Neural progenitor cell (in vitro differentiated cells): Measurements from ENCODE around the gene MGAT4A. TPM values are rescaled to one million over a fixed set of nuclear protein-coding genes. Genes with fewer than 3 reads are reported as not detected.

Source experiments
- DNase-seq: peaks from one replicate; pipeline ENCODE4 v3.0.0-alpha.2; 2016; ENCODE audit warnings: low spot score
- H2AFZ ChIP-seq: fragments of 200-600 bp; sonication (generic); replicated peaks from 2 replicates; pipeline ENCODE4 v1.6.1; 2016; ENCODE audit warnings: antibody characterized with exemption
- H3F3A ChIP-seq: fragments of 200-600 bp; sonication (generic); 2 replicates; pipeline ENCODE4 v1.6.1; 2016; ENCODE audit warnings: antibody characterized with exemption, low read depth
- H3K27ac ChIP-seq: fragments of 200-600 bp; sonication (generic); 2 replicates; pipeline ENCODE4 v1.5.1; 2016; ENCODE audit warnings: mild to moderate bottlenecking
- H3K27me3 ChIP-seq: fragments of 200-600 bp; sonication (generic); 2 replicates; pipeline ENCODE4 v1.6.1; 2016; ENCODE audit warnings: mild to moderate bottlenecking, moderate library complexity
- H3K36me3 ChIP-seq: fragments of 200-600 bp; sonication (generic); 2 replicates; pipeline ENCODE4 v1.5.1; 2016
- H3K4me1 ChIP-seq: fragments of 200-600 bp; sonication (generic); 2 replicates; pipeline ENCODE4 v1.6.1; 2016; ENCODE audit warnings: mixed run types
- H3K4me2 ChIP-seq: fragments of 200-600 bp; sonication (generic); 2 replicates; pipeline ENCODE4 v1.6.1; 2016
- H3K4me3 ChIP-seq: fragments of 200-600 bp; sonication (generic); 2 replicates; pipeline ENCODE4 v1.5.1; 2016
- H3K79me2 ChIP-seq: fragments of 200-600 bp; sonication (generic); 2 replicates; pipeline ENCODE4 v1.6.1; 2016; ENCODE audit warnings: low read depth
- H3K9ac ChIP-seq: fragments of 200-600 bp; sonication (generic); 2 replicates; pipeline ENCODE4 v1.6.1; 2016
- H3K9me3 ChIP-seq: fragments of 200-600 bp; sonication (generic); 2 replicates; pipeline ENCODE4 v1.5.1; 2016; ENCODE audit warnings: low read depth
- H4K20me1 ChIP-seq: fragments of 200-600 bp; sonication (generic); 2 replicates; pipeline ENCODE4 v1.6.1; 2016; ENCODE audit warnings: low read depth
- H3K27ac Mint-ChIP-seq: 3 replicates; pipeline ENCODE4 v1.8.0; 2021; ENCODE audit warnings: mixed read lengths
- H3K27me3 Mint-ChIP-seq: 2 replicates; pipeline ENCODE4 v1.8.0; 2022; ENCODE audit warnings: low read depth, mild to moderate bottlenecking, inconsistent platforms, moderate library complexity, mixed read lengths; ENCODE audit not compliant: insufficient read depth
- H3K36me3 Mint-ChIP-seq: 3 replicates; pipeline ENCODE4 v1.8.0; 2021; ENCODE audit warnings: mixed read lengths
- H3K4me1 Mint-ChIP-seq: 3 replicates; pipeline ENCODE4 v1.8.0; 2021; ENCODE audit warnings: mixed read lengths
- H3K4me3 Mint-ChIP-seq: 3 replicates; pipeline ENCODE4 v1.8.0; 2021; ENCODE audit warnings: mild to moderate bottlenecking, moderate library complexity, mixed read lengths
- H3K9me3 Mint-ChIP-seq: 3 replicates; pipeline ENCODE4 v1.8.0; 2020; ENCODE audit warnings: mixed read lengths
- EZH2 ChIP-seq: fragments of 200-600 bp; sonication (generic); IDR thresholded peaks from 2 replicates; pipeline ENCODE4 v1.6.1; 2017; ENCODE audit warnings: antibody characterized with exemption, mild to moderate bottlenecking, moderate library complexity
- EZH2phosphoT487 ChIP-seq: fragments of 200-600 bp; sonication (generic); IDR thresholded peaks from 2 replicates; pipeline ENCODE4 v1.6.1; 2017; ENCODE audit warnings: antibody characterized with exemption
- total RNA-seq: library from RNA; depleted of rRNA; stranded (reverse); fragments of >200 nt; gene quantifications from 2 replicates; pipeline ENCODE4 v1.2.3, GENCODE V29; 2015; ENCODE audit warnings: low replicate concordance
- TF ChIP-seq, protein P1 (sequence below): fragments of 200-600 bp; sonication (generic); IDR thresholded peaks from 2 replicates; pipeline ENCODE4 v1.5.1; 2017; ENCODE audit warnings: antibody characterized with exemption, mild to moderate bottlenecking

Gene MGAT4A
- total RNA-seq, 1 donor from 2014 or later = 8.0 TPM

GRCh38 chr2:98777710-98778109 is 46.8 kb upstream of the MGAT4A start:
- Mint-ChIP-seq H3K4me1 (no peaks in the 10 kb centered on the region), H3K36me3 (no peaks in the 10 kb centered on the region), H3K4me3 (no peak overlapping the region), H3K27ac (no peak overlapping the region), H3K27me3 (peaks cover 4% of the 10 kb centered on the region), H3K9me3 (peaks cover 18% of the 10 kb centered on the region)
- H3K9ac ChIP-seq = no peak overlapping the region
- H3K9me3 ChIP-seq = peaks cover 11% of the 10 kb centered on the region
- no peaks in the 10 kb centered on the region for H3K4me1 ChIP-seq
- H2AFZ ChIP-seq = no peak overlapping the region
- H3K27ac ChIP-seq = no peak overlapping the region
- TF ChIP-seq EZH2phosphoT487 = no peak
- TF ChIP-seq EZH2 = no peak
- TF ChIP-seq, protein P1, sequence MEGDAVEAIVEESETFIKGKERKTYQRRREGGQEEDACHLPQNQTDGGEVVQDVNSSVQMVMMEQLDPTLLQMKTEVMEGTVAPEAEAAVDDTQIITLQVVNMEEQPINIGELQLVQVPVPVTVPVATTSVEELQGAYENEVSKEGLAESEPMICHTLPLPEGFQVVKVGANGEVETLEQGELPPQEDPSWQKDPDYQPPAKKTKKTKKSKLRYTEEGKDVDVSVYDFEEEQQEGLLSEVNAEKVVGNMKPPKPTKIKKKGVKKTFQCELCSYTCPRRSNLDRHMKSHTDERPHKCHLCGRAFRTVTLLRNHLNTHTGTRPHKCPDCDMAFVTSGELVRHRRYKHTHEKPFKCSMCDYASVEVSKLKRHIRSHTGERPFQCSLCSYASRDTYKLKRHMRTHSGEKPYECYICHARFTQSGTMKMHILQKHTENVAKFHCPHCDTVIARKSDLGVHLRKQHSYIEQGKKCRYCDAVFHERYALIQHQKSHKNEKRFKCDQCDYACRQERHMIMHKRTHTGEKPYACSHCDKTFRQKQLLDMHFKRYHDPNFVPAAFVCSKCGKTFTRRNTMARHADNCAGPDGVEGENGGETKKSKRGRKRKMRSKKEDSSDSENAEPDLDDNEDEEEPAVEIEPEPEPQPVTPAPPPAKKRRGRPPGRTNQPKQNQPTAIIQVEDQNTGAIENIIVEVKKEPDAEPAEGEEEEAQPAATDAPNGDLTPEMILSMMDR = no peak
- H3K4me3 ChIP-seq = no peak overlapping the region
- no peaks in the 10 kb centered on the region for H3K36me3 ChIP-seq
- no peak overlapping the region for H3K4me2 ChIP-seq
- no peak for DNase-seq
- H3K79me2 ChIP-seq = no peaks in the 10 kb centered on the region
- no peaks in the 10 kb centered on the region for H3K27me3 ChIP-seq
- H4K20me1 ChIP-seq = no peaks in the 10 kb centered on the region
- no peaks in the 10 kb centered on the region for H3F3A ChIP-seq

GRCh38 chr2:98777076-98777475 is 46.1 kb upstream of the MGAT4A start:
- Histone ChIP-seq H3F3A (no peaks in the 10 kb centered on the region), H3K9me3 (peaks cover 10% of the 10 kb centered on the region), H3K4me1 (no peaks in the 10 kb centered on the region), H3K9ac (no peak overlapping the region), H3K36me3 (no peaks in the 10 kb centered on the region), H3K79me2 (no peaks in the 10 kb centered on the region), H4K20me1 (no peaks in the 10 kb centered on the region), H3K27ac (no peak overlapping the region), H2AFZ (no peak overlapping the region), H3K4me2 (no peak overlapping the region), H3K4me3 (no peak overlapping the region), H3K27me3 (no peaks in the 10 kb centered on the region)
- H3K9me3 Mint-ChIP-seq = peaks cover 14% of the 10 kb centered on the region
- H3K4me3 Mint-ChIP-seq = no peak overlapping the region
- no peak for TF ChIP-seq EZH2
- TF ChIP-seq EZH2phosphoT487 = no peak
- TF ChIP-seq, protein P1 = no peak
- no peak overlapping the region for H3K27ac Mint-ChIP-seq
- H3K4me1 Mint-ChIP-seq = peaks cover 2% of the 10 kb centered on the region
- no peak for DNase-seq
- H3K27me3 Mint-ChIP-seq = peaks cover 4% of the 10 kb centered on the region
- H3K36me3 Mint-ChIP-seq = no peaks in the 10 kb centered on the region

DNA sequence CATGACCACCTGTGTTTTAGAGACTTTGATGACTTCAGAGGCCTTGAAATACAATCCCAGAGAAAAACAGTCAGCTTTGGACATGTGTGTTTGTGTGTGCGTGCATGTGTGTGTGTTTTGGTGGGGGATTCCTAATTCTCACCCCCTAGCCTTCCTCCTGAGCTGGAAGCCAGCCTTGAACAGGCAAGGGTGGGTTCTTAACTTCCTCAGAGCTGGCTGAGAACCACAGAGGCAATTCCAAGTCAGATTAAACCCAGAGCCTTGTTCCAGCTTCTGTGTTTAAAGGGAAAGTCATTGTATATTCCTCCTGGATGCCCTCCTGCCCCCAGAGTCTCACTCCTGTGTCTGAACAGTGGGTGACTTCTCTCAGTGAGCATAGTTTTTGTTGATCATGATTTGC is 45.2 kb upstream of the MGAT4A start:
- no peaks in the 10 kb centered on the region for H3K79me2 ChIP-seq
- no peaks in the 10 kb centered on the region for H3K36me3 ChIP-seq
- Mint-ChIP-seq H3K4me1 (peaks cover 8% of the 10 kb centered on the region), H3K36me3 (no peaks in the 10 kb centered on the region), H3K4me3 (no peak overlapping the region), H3K27ac (no peak overlapping the region), H3K27me3 (peaks cover 4% of the 10 kb centered on the region), H3K9me3 (peaks cover 8% of the 10 kb centered on the region)
- H3K9ac ChIP-seq = no peak overlapping the region
- no peak overlapping the region for H3K4me3 ChIP-seq
- H3K4me2 ChIP-seq = no peak overlapping the region
- H3F3A ChIP-seq = no peaks in the 10 kb centered on the region
- peaks cover under 1% of the 10 kb centered on the region for H3K9me3 ChIP-seq
- TF ChIP-seq EZH2 (no peak), EZH2phosphoT487 (no peak)
- TF ChIP-seq, protein P1 = no peak
- DNase-seq = no peak
- no peaks in the 10 kb centered on the region for H4K20me1 ChIP-seq
- no peak overlapping the region for H2AFZ ChIP-seq
- no peaks in the 10 kb centered on the region for H3K4me1 ChIP-seq
- H3K27ac ChIP-seq = no peak overlapping the region
- H3K27me3 ChIP-seq = no peaks in the 10 kb centered on the region
